ENCODE measurements around the gene HOXB4.
"Not testable (repeated sequence)": the region's sequence is repeated elsewhere in the genome, so short reads cannot be mapped to it uniquely, and the experiment has no call there.

The HOXB4 gene

DNA sequence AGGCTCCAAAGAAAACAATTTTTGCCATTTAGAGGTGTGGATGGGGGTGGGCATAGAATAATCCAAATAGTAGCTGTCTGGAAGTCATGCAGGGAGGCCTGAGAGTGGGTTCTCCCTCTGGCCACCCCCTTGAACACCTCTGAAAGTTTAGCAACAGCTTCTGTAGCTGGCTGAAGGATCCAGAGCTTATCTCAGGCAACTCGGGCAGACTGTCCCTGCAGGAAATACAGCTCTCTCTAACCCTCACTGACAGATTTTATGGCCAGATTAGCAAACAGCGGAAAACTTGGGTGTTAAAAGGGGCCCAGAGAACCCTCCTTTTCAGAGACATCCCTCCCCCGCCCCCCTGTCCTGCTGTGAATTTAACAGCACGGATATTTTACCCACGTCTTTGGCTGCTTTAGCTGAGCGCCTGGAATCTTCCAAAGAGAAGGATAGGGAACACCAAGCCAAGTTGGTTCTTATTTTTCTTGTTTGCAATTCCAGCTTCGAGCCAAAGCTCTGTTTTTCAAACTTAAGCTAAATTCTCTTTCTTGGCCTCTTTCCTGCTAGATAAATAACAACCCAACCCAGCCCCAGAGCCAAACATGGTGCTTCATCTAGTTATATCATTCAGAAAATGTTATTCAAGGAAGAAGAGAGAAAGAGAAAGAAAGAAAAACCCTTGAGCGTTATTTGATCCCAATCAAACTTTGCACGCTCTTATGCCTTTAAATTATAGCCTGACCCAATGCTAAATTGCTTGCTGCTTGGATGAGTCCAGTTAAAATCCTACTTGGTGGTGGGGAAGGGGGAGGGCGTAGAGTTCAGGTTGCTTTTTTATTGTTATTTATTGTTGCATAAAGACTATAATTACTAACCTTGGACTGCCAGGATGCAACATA lies 31.0 kb downstream of the HOXB4 start:
- DNase-seq (ENCODE audit: low spot score): peak; percentile 51

DNA sequence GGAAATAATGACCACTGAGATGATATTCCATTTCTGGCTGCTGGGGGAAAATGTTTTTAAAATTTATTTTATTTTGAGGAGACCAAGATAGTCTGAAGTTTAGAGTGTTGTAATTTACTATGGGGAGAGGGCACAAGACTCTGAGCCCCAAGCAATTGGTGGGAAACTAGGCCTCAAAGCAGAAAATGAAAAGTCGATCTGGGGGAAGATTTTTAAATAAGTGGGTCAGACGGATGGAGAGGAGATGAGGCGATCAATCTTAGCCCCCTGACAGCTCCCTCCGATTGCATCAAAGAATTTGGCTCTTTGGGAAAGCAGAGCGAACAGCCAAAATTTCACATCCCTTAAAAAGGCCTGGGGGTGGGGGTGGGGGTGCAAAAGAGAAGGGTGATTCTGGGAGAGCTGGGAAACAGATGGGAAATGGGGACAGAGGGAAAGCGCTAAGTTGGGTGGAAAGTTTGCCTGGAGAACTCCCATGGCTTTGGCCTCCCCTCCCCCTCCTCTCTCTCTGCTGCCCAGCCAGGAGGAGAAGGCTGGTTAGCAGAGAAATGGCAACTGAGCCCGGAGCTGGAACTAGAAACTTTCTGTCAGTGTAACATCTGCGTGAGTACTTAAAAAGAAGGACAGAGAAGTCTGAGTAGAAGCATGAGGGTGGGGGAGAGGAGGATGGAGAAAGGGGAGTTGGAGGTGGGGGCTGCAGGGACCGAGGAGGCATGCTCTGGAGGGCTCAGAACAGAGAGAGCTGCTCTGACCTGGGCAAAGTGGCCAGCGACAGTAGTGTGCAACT lies 31.8 kb downstream of the HOXB4 start:
- peak; percentile 17 for DNase-seq (ENCODE audit: low spot score)

DNA sequence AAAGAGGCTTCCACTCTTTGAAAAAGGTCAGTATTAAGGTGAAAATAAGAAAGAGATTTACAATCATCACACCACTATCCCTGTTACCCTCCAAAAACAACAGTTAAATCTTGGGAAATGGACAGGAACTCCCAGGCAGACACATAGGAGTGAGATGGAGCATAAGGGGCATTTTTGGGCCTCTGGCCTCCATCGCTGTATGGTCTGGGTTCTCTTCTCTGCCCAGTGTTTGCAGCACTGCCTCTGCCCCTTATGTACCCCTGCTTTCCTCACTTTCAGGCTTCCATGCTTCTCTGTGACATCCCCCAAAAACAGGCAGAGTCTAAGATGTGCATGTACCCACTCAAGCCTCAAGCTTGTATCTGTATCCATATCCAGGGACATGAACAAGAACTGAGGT lies 32.6 kb downstream of the HOXB4 start:
- peak; percentile 7 for DNase-seq (ENCODE audit: low spot score)

DNA sequence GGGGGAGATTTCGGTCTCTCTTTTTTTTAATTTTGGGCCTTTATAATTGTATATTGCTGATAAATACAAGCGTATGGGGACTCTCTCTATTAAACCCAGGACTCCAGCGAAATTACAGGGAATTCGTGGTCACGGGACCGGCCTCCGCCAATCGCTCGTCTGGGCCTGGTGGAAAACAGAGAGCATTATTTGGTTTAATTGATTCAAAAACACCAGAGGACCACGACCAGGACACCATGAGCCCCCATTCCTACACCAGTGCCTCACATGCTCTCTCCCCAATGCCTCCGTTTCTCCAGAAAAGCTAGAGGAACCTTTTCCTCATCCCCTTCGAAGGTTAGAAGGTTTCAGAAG lies 33.2 kb downstream of the HOXB4 start, which contains the start of gene HOXB2:
HOXB2 (minus strand) TSS at position 88 of the 354 bp plus-strand sequence. CDS start 198 bp downstream, outside the sequence.
- DNase-seq (ENCODE audit: low spot score): peak; percentile 38

DNA sequence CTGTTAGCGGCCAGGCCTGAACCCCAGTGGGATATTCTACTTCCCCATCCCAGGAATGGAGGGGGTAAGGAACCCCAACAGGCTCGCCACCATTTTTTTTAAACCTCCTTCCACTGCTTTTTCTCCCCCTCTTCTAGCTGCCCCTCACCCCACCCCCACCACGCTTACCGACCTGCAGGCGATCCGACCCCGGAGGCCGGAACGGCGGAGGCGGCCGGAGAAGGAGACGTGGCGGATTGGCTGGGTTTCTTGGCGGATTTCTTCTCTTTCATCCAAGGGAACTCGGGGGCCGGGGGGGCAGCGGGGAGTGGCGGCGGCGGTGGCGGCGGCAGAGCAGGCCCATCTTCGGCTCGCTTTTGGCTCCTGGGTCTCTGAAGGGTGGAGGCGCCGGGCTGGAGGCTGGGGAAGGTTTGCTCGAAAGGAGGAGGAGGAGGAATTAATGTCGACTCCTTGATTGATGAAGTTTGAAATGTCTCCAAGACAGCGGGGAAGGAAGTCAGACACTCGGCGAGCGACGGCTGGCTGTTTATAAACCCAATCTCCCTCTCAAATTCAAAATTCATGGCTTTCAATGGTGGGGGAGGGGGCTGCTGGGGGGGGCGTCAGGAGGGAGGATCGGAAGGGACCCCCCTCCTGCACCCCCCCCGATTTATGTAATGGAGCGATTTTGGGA lies 33.7 kb downstream of the HOXB4 start:
- peak; percentile 35 for DNase-seq (ENCODE audit: low spot score)

DNA sequence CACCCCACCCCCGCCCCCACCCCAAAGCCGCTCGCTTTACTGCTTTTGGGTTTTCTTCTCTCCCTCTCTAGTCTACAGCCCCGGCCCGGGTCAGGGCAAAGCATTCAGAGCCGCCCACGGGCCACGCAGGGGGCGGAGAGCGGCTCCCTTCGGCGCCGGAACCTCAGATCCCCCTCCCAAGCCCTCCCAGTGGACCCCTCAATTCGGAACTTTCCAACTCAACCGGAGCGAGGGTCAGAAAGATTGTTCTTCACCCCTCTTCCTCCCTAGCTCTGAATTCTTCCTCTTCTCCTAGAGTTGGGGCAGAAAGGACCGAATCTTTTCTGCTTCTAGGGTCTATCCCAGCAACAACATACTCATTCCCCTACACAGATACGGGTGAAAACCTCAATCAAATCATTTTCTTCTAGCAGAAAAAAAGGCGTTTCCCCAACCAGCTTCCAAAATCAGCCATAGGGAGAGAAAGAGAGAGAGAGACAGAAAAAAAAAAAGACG lies 34.2 kb downstream of the HOXB4 start:
- DNase-seq (ENCODE audit: low spot score): peak; percentile 21

DNA sequence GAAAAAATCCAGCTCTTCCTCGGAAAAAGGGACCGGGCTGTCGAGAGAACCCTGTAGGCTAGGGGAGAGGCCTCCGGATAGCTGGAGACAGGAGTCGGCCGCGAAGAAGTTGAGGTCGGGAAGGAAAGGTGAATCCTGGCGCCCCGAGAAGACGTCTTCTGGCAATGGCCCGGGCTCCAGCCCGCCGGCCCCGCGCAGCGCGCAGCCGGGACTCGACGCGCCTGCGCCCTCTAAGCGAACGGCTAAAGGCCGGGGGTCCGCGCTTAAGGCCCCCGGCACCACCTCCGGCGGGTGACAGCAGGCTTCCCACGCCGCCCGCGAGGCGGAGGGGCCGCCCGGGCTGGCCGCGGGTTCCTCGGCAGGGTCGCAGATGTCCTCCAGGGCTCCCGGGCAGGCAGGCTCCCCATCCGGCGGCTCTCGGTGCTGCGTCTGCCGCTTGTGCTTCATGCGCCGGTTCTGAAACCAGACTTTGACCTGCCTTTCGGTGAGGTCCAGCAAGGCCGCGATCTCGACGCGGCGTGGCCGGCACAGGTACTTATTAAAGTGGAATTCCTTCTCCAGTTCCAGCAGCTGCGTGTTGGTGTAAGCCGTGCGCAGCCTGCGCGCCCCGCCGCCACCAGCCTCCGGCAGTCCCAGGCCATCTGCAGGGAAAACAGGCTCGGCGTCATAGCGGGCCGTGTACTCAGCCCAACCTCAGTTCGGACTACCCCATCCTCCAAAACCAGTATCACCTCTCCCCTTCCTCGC lies 34.9 kb downstream of the HOXB4 start:
- peak; percentile 68 for DNase-seq (ENCODE audit: low spot score)

DNA sequence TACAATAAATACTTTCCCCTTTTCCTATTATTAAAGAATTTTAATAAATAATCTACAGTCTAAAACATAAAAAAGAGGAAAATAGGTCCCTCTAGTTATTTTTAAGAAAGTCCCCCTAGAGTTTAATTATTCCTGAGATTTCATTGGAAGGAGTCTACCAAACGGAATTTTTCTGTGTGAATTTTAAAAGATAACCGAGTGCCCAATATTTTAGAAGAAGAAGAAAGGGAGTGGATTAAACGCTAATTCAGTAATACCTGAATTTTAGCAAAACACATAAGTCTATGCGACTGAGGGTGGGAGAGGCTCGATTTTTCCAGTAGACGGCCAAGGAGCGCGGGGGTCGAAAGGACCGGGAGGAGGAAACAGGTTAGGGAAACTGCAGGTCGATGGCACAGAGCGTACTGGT lies 35.4 kb downstream of the HOXB4 start:
- no peak for DNase-seq (ENCODE audit: low spot score)

DNA sequence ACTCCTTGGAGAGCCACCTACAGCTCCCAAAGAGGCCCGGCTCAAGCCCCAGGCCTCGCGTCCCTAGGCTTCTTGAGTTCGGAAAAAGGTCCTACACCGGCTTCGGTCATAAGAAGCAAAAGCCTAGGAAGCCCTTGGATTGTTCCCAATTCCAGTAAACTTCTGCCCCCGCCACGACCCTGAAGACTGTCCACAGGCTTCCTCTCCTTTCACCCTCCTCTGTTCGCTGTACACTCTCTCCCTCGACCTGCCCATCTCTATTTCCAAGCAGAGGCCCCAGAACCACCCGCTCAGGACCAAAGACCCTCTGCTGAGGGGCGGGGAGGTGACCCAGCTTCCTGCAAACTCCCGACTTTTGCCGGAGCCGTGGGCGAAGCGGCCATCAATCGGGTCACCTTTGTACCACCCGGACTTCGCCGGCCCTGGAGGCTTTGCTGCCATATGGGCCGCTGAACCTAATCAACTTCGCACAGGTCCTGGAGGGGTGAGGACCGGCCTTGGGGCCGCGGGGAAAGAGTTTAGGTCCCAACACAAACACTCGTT lies 36.0 kb downstream of the HOXB4 start:
- DNase-seq (ENCODE audit: low spot score): peak; percentile 62

DNA sequence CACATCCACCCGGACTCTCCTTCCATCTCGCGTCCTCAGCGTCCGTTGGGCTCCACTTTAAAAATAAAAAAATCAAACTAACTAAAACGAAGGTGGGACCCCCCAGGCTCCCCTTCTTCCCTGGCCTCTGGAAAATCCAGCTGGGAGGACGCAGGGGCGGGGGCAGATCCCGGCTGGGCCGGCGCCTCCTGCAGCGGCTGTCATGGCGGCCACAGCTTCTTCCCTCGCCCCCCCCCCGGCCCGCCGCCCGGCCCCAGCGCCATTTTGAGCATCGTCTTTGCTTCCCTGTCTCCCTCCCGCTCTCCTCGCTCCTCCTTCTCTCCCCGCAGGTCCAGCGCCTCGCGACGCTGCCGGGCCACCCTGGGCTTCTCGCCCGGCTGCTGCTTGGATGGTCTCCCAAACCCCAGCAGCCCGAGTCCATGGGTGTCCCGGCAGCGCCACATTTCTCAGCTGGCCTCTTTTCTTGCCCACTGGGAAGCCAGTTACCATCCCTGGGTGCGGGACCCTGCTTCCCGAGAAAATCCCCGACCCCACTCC lies 36.5 kb downstream of the HOXB4 start:
- DNase-seq (ENCODE audit: low spot score): peak; percentile 53

DNA sequence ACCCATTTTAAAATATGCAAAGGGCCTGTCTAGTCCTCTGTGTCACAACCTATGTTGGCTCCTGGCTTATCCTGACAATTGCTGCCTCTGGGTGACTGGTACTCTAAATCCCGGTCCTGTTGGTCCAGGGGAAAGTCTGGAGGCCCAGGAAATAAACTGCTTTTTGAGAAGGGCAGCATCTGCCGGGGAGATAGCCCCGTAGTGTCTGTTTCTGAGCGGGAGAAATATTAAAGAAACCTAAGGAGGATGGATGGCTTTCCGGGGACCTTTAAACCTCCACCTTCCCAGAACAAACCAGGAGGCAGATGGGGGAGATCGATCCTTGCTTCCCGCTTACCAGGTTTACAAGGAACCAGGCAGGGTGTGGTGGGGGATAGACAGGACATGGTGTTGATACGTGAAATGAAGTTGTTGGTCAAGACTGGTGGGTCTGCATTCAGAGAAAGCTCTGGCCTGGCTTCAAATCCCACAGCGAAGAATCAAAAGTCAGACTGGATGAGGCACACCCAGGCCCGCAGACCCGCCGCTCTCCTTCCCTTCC lies 37.0 kb downstream of the HOXB4 start:
- DNase-seq (ENCODE audit: low spot score): peak; percentile 7

DNA sequence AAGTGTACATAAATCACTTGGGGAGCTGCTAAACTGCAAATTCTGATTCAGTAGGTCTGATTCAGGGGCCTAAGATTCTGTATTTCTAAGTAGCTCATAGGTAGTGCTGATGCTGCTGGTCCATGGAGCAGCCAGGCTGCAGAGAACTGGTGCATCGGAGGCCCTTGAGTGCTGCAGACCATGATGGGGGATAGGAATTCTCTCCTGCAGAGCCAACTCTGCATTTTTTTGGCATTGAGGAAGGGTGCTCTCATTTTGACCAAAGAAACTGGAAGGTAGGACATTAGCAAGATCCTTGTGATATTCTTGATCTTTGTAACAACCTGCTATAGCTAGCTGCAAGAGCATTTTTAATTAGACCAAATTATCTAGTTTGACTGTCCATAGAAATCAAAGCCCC lies 37.9 kb downstream of the HOXB4 start:
- DNase-seq (ENCODE audit: low spot score): no peak

DNA sequence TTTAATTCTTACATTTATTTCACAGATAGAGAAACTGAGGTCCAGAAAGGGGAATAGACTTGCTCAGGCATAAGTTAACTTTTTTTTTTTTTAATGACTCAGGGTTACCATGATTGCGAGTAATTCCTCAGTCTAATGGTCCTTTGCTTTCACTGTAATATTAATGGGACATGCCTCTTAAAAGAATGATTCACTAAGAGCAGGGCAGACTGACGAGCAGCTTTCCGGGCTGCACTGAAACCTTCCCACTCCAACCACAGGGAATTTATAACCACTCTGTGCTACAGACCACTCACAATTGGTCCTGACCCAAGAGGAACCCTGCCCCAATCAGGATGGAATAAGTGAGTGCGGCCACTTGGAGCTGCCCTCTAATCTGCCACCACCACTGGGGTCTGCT lies 39.0 kb downstream of the HOXB4 start:
- DNase-seq (ENCODE audit: low spot score): no peak

DNA sequence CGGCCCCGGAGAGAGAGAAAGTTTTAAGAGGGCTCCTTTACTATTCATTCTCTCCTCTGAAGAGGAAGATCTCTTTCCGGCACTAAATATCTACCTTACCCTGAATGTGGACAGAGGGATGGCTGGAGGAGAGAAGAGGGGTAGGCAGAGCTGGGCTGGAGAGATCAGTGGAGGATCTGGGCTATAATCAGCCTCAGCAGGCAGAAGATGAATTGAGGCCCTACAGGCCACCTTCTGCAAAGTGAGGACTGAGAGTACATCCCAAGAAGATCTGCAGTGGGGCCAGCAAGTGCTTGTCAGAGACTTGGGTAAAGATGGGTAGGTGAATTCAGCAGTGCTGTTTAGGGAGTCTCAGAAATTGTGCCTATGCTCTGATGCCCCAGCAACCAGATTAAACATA lies 40.8 kb downstream of the HOXB4 start:
- no peak for DNase-seq (ENCODE audit: low spot score)

DNA sequence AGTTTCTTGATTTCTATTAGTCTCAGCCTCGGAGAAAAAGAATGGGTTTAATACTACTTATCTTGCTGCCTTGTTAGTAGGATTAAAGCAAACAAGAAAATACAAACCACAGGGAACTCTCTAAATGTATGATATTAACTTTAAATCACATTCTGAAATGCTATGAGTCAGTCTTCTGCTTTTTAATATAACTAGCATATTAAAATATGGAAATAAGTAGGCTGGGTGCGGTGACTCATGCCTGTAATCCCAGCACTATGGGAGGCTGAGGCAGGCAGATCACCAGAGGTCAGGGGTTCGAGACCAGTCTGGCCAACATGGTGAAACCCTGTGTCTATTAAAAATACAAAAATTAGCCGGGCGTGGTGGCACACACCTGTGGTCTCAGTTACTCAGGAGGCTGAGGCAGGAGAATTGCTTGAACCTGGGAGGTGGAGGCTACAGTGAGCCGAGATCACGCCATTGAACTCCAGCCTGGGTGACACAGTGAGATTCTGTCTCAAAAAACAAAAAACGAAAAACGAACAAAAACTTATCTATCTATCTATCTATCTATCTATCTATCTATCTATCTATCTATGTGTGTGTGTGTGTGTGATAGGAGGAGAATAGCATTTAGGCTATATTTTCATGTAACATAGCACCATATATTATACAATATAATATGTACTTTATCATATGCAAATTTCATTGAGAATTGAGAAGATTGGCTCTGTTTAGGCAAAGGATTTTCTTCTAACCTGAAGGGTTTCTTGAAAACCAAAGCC lies 42.2 kb downstream of the HOXB4 start:
- not testable (repeated sequence) for DNase-seq (ENCODE audit: low spot score)

DNA sequence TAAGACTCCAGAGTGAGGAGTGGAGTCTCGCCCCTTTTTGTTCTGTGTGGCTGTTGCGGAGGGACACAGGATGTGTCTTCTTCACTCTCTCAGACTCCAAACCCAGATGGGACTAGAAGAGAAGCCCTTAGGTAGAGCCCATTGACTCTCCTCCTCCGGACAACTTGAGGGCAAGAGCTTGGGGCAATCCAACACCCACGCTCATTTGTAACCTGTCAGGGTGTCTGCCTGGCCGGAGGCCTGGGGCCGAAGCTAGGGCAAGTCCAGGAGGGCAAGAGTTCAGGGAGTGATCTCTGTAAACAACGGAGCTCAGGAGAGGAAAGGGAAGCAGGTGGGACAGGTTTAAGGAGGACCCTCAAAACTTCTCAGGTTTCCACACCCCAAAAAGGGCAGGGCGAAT lies 45.9 kb downstream of the HOXB4 start:
- no peak for DNase-seq (ENCODE audit: low spot score)

DNA sequence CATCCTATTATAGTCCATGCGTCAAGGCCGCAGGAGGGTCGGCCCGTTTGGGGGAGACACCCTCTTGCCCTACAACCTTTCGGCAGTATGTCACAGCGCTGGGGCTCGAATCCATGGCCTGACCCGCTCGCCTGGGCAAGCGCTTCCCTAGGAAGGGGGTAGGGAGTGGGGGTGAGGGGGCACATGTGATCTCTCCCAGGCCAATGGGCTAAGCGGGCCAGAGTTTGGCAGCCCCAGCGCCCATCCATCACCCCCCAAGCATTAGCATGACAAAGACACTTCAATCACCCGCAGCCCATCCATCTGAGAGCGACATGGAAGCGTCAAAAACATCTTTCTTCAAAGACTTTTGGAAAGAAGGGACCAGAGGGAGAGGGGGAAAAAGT lies 47.3 kb downstream of the HOXB4 start, which contains the start of gene HOXB1:
HOXB1 (minus strand) TSS at position 125 of the 386 bp plus-strand sequence; CDS start at position 18, 107 bp downstream.
- DNase-seq (ENCODE audit: low spot score): no peak

DNA sequence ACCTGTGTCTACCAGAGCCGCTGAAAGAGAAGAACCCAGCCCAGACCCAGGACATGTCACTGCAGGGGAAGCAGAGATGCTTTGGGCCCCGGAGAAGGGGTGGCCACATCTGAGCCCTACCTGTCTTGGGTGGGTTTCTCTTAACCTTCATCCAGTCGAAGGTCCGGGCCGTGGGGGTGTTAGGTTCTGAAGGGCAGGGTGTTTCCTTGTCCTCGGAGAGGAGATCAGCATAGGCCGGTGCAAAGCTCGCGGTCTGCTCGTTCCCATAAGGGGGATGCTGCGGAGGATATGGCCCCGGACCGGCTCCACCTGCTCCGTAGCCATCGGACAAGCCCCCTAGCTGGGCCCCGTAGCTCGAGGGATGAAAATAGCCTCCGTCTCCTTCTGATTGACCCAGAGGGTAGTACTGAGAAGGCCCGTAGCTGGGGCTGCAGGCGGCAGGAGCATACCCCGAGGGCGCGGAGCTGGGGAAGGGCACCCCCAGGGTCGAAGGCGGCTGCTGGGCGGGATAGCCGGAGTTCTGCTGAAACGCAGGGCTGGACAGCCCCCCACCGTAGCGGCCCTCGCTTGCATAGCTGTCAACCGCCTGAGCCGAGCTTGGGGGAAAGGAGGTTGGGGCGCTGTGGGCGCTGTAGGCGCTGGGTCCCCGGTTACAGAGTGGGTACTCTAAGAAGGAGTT lies 47.8 kb downstream of the HOXB4 start:
- DNase-seq (ENCODE audit: low spot score): no peak

DNA sequence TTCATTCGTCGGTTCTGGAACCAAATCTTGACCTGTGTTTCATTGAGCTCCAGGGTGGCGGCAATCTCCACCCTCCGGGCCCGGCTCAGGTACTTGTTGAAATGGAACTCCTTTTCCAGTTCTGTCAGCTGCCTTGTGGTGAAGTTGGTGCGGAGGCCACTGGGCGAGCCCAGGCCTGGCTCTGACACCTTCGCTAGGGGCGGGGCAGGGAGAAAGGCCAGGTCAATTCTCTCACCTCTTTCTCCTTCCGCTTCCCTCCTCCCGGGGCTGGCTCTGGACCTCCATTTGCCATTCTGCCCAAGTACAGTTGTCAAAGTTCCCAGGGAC lies 48.5 kb downstream of the HOXB4 start:
- no peak for DNase-seq (ENCODE audit: low spot score)
